Mesothelial cell of epicardium (in vitro differentiated cells): ENCODE results near the gene TLX2. TPM values are rescaled to one million over a fixed set of nuclear protein-coding genes. Genes with fewer than 3 reads are reported as not detected.

ENCODE experiments used
- DNase-seq, 2 experiments: peaks; one replicate each; pipeline ENCODE4 v3.0.0; 2021; ENCODE audit warnings: low spot score in 2 of 2; ENCODE audit not compliant: unreplicated experiment in 2 of 2
- H3K27ac Mint-ChIP-seq: 2 replicates; pipeline ENCODE4 v1.8.0; 2021; ENCODE audit warnings: mixed read lengths
- H3K27me3 Mint-ChIP-seq: 2 replicates; pipeline ENCODE4 v1.8.0; 2021; ENCODE audit warnings: low read depth, mixed read lengths
- H3K36me3 Mint-ChIP-seq: 2 replicates; pipeline ENCODE4 v1.8.0; 2021; ENCODE audit warnings: mixed read lengths
- H3K4me1 Mint-ChIP-seq: 2 replicates; pipeline ENCODE4 v1.8.0; 2021; ENCODE audit warnings: mixed read lengths
- H3K4me3 Mint-ChIP-seq: 2 replicates; pipeline ENCODE4 v1.8.0; 2021; ENCODE audit warnings: mild to moderate bottlenecking, moderate library complexity, mixed read lengths
- H3K9me3 Mint-ChIP-seq: 2 replicates; pipeline ENCODE4 v1.8.0; 2021; ENCODE audit warnings: mixed read lengths
- total RNA-seq: library from RNA; stranded (reverse); gene quantifications from 3 replicates; pipeline ENCODE4 v1.2.1, GENCODE V29; 2021
- TF ChIP-seq, protein P1 (sequence below): fragments of 200-600 bp; sonication (generic); IDR thresholded peaks from one replicate; pipeline ENCODE4 v1.5.0; 2021; ENCODE audit warnings: antibody characterized with exemption; ENCODE audit not compliant: unreplicated experiment

The TLX2 gene
- total RNA-seq, 1 donor from 2014 or later: not detected

DNA sequence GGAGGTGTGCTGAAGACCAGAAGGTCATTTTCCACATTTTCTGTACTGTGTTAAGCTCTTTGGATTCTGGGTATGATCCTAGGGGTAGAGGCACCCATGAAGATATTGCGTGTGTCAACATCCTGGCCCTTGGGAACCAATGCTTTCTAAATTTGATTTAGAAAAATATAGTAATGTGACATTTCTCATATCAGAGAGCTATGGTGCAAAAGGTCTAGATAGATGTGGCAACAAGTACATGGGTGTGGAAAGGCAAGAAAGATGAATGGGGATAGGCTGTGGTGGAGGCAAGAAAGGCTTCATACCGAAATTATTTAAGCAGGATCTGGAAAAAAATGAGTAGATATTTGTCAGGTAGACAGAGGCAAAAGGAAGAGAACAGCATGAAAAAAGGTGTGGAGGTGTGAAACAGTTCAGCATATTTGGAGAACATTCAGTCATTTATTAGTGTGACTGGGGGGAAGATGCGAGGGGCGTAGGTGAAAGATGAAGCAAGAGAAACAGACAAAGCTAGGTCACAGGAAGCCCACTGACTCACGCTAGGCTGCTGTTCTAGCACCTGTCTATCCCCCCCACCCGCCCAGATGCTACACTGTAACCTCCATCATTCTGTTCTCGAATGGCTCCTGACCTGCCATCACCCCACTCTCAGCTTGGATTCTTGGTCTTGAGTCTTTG is 52.0 kb downstream of the TLX2 start:
- Mint-ChIP-seq H3K27me3 (peaks cover 24% of the 10 kb centered on the region), H3K27ac (no peak overlapping the region), H3K4me1 (peaks cover 3% of the 10 kb centered on the region), H3K4me3 (no peak overlapping the region), H3K9me3 (no peaks in the 10 kb centered on the region), H3K36me3 (peaks cover 3% of the 10 kb centered on the region)
- TF ChIP-seq, protein P1, sequence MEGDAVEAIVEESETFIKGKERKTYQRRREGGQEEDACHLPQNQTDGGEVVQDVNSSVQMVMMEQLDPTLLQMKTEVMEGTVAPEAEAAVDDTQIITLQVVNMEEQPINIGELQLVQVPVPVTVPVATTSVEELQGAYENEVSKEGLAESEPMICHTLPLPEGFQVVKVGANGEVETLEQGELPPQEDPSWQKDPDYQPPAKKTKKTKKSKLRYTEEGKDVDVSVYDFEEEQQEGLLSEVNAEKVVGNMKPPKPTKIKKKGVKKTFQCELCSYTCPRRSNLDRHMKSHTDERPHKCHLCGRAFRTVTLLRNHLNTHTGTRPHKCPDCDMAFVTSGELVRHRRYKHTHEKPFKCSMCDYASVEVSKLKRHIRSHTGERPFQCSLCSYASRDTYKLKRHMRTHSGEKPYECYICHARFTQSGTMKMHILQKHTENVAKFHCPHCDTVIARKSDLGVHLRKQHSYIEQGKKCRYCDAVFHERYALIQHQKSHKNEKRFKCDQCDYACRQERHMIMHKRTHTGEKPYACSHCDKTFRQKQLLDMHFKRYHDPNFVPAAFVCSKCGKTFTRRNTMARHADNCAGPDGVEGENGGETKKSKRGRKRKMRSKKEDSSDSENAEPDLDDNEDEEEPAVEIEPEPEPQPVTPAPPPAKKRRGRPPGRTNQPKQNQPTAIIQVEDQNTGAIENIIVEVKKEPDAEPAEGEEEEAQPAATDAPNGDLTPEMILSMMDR: no peak
- DNase-seq: no peak

- Mint-ChIP-seq H3K4me3 (no peak overlapping the region), H3K27me3 (peaks cover 19% of the 10 kb centered on the region), H3K9me3 (no peaks in the 10 kb centered on the region), H3K4me1 (peaks cover 3% of the 10 kb centered on the region), H3K27ac (no peak overlapping the region), H3K36me3 (peaks cover 3% of the 10 kb centered on the region)
- TF ChIP-seq, protein P1: no peak
- DNase-seq: no peak
These were observed 52.5 kb downstream of the TLX2 start for GRCh38 chr2:74566754-74567085.

Other genes starting within 250 kb of the TLX2 start
- 7.5 to 9.3 TPM (median 9.2 TPM) in 3 replicates for gene SLC4A5, start 171.0 kb upstream of the TLX2 start, total RNA-seq
- gene DCTN1, start 134.1 kb upstream of the TLX2 start, total RNA-seq: 125 to 136 TPM (median 132 TPM) in 3 replicates
- gene C2orf81, start 92.8 kb upstream of the TLX2 start, total RNA-seq: 4.7 to 8.8 TPM (median 6.0 TPM) in 3 replicates
- 20.2 to 25.0 TPM (median 23.7 TPM) in 3 replicates for gene WDR54, start 92.7 kb upstream of the TLX2 start, total RNA-seq
- 85.0 to 88.9 TPM (median 86.4 TPM) in 3 replicates for gene RTKN, start 72.5 kb upstream of the TLX2 start, total RNA-seq
- gene INO80B, start 59.4 kb upstream of the TLX2 start, total RNA-seq: 42.9 to 48.1 TPM (median 45.3 TPM) in 3 replicates
- gene WBP1, start 56.0 kb upstream of the TLX2 start, total RNA-seq: 111 to 113 TPM (median 111 TPM) in 3 replicates
- gene MOGS, start 49.1 kb upstream of the TLX2 start, total RNA-seq: 61.6 to 68.7 TPM (median 62.6 TPM) in 3 replicates
- 57.6 to 69.3 TPM (median 62.5 TPM) in 3 replicates for gene MRPL53, start 41.8 kb upstream of the TLX2 start, total RNA-seq
- gene CCDC142, start 31.5 kb upstream of the TLX2 start, total RNA-seq: 25.5 to 29.4 TPM (median 26.2 TPM) in 3 replicates
- 26.1 to 27.3 TPM (median 26.1 TPM) in 3 replicates for gene TTC31, start 31.4 kb upstream of the TLX2 start, total RNA-seq
- 0.86 to 1.1 TPM (median 0.89 TPM) in 3 replicates for gene LBX2, start 14.8 kb upstream of the TLX2 start, total RNA-seq
- gene PCGF1, start 6.8 kb upstream of the TLX2 start, total RNA-seq: 17.0 to 23.0 TPM (median 20.3 TPM) in 3 replicates
- gene DQX1, start 11.8 kb downstream of the TLX2 start, total RNA-seq: 0.16 to 0.42 TPM (median 0.29 TPM) in 3 replicates
- gene AUP1, start 15.3 kb downstream of the TLX2 start, total RNA-seq: 86.2 to 89.4 TPM (median 86.8 TPM) in 3 replicates
- 25.1 to 26.1 TPM (median 25.7 TPM) in 3 replicates for gene HTRA2, start 15.5 kb downstream of the TLX2 start, total RNA-seq
- 20.3 to 26.7 TPM (median 21.9 TPM) in 3 replicates for gene LOXL3, start 39.5 kb downstream of the TLX2 start, total RNA-seq
- 10.7 to 11.9 TPM (median 10.8 TPM) in 3 replicates for gene DOK1, start 40.3 kb downstream of the TLX2 start, total RNA-seq
- 7.4 to 7.9 TPM (median 7.7 TPM) in 3 replicates for gene M1AP, start 133.9 kb downstream of the TLX2 start, total RNA-seq
- 17.5 to 19.8 TPM (median 18.1 TPM) in 3 replicates for gene SEMA4F, start 139.8 kb downstream of the TLX2 start, total RNA-seq